D341Med (cell line): ENCODE measurements around the gene CD44.

Experiments used
- DNase-seq: peaks from one replicate; pipeline ENCODE4 v3.0.0; 2012; ENCODE audit warnings: low spot score

The CD44 gene

GRCh38 chr11:35237860-35238715 lies 99.1 kb downstream of the CD44 start:
- DNase-seq = peak; percentile 59

- DNase-seq = no peak
Observed at GRCh38 chr11:35238882-35239281, 99.9 kb downstream of the CD44 start.

GRCh38 chr11:35239471-35240075 lies 100.6 kb downstream of the CD44 start:
- DNase-seq = no peak

GRCh38 chr11:35241083-35241482 lies 102.1 kb downstream of the CD44 start:
- DNase-seq = no peak

GRCh38 chr11:35241531-35241930 lies 102.6 kb downstream of the CD44 start:
- DNase-seq = no peak

- DNase-seq = no peak
Observed at GRCh38 chr11:35242412-35243242, 103.7 kb downstream of the CD44 start.

- no peak for DNase-seq
Observed at GRCh38 chr11:35243774-35244173, 104.8 kb downstream of the CD44 start.

GRCh38 chr11:35245056-35245455 lies 106.1 kb downstream of the CD44 start:
- DNase-seq = no peak

GRCh38 chr11:35245786-35246185 lies 106.8 kb downstream of the CD44 start:
- no peak for DNase-seq

GRCh38 chr11:35246745-35247144 lies 107.8 kb downstream of the CD44 start:
- DNase-seq = no peak

- no peak for DNase-seq
Observed at GRCh38 chr11:35247428-35247827, 108.5 kb downstream of the CD44 start.

- DNase-seq = no peak
Observed at GRCh38 chr11:35247863-35248262, 108.9 kb downstream of the CD44 start.

GRCh38 chr11:35248558-35249323 lies 109.8 kb downstream of the CD44 start:
- no peak for DNase-seq

GRCh38 chr11:35250192-35250591 lies 111.2 kb downstream of the CD44 start:
- no peak for DNase-seq

- no peak for DNase-seq
Observed at GRCh38 chr11:35250621-35251020, 111.7 kb downstream of the CD44 start.

- no peak for DNase-seq
Observed at GRCh38 chr11:35253237-35253636, 114.3 kb downstream of the CD44 start.

- no peak for DNase-seq
Observed at GRCh38 chr11:35255514-35255913, 116.5 kb downstream of the CD44 start.

- no peak for DNase-seq
Observed at GRCh38 chr11:35256296-35256695, 117.3 kb downstream of the CD44 start.

GRCh38 chr11:35257281-35257680 lies 118.3 kb downstream of the CD44 start:
- DNase-seq = no peak

GRCh38 chr11:35259529-35259928 lies 120.6 kb downstream of the CD44 start:
- no peak for DNase-seq

GRCh38 chr11:35260342-35260985 lies 121.5 kb downstream of the CD44 start:
- no peak for DNase-seq
